ENCODE measurements around the gene COTL1. TPM values are rescaled to one million over a fixed set of nuclear protein-coding genes. Genes with fewer than 3 reads are reported as not detected.

Gene COTL1
- total RNA-seq, 2 experiments from 2014 or later = 664 to 677 TPM

GRCh38 chr16:84603140-84603816 lies 14.6 kb downstream of the COTL1 start:
- peak overlapping the region; percentile 56 for H3K4me3 Mint-ChIP-seq

DNA sequence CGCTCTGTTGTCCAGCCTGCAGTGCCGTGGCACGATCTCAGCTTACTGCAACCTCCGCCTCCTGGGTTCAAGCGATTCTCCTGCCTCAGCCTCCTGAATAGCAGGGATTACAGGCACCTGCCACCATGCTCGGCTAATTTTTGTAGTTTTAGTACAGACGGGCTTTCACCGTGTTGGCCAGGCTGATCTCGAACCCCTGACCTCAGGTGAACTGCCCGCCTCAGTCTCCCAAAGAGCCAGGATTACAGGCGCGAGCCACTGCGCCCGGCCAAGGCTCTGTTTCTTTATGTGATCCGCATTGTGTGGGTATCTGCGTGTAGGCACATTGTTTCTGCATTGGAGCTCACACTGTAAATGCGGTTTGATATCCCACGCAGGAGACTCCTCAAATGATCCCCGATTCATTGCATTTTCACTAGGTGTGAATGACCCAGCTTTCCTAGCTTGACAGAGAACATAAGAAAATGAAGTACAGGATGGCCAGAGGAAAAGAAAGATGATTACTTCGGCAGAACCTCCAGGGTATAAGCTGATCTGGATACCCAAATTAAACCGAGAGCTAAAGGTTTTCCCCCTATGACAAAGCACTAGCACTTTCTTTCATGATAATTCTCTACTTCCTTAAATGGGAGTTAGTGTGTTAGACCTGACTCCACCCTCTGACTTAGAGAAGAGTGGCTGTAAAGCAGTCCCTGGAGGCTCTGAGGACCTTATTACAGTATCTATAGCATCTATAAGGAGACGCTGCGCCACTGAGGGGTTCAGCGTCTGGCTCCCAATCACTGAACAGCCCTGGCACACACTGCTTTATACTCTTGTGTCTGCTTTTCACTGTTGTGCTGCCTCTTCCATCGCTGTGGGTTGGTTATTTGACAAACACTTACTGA lies 17.3 kb downstream of the COTL1 start:
- DNase-seq (peak; percentile 66), ATAC-seq (peak; percentile 60)
- TF ChIP-seq CTCF (IDR thresholded peaks at IDR 0.05) = no peak
- Mint-ChIP-seq H3K27me3 (no peaks in the 10 kb centered on the region), H3K9me3 (peaks cover 1% of the 10 kb centered on the region), H3K36me3 (ENCODE audit: low read depth) (peaks cover 65% of the 10 kb centered on the region), H3K4me3 (peak overlapping the region; percentile 83), H3K27ac (peak overlapping the region; percentile 100), H3K4me1 (ENCODE audit: low read depth) (peaks cover 92% of the 10 kb centered on the region)
- ChIA-PET POLR2A (interaction anchor here (0.9 to 7.9 kb wide), 14 partner anchors 8 to 94 kb away, joined by 3 to 94 read pairs (median 6); partner anchors contain the start of gene COTL1), CTCF (interaction anchor here (0.6 to 4.4 kb wide), 14 partner anchors 8 to 125 kb away, joined by 3 to 23 read pairs (median 6); partner anchors contain the start of gene MEAK7)
- intact Hi-C loops (cut with micrococcal nuclease) = loop anchor here (2.0 to 5.0 kb wide), 3 partner anchors 14 to 86 kb away; no protein-coding TSS in a partner anchor

More at GRCh38 chr16:84603140-84603816, 14.6 kb downstream of the COTL1 start:
- Mint-ChIP-seq H3K36me3 (ENCODE audit: low read depth) (peaks cover 66% of the 10 kb centered on the region), H3K9me3 (peaks cover 1% of the 10 kb centered on the region), H3K4me1 (ENCODE audit: low read depth) (peaks cover 93% of the 10 kb centered on the region), H3K27ac (peak overlapping the region; percentile 89), H3K27me3 (no peaks in the 10 kb centered on the region)
- peak; percentile 67 for DNase-seq
- ChIA-PET POLR2A (interaction anchor here (1.0 to 7.9 kb wide), 3 partner anchors 9 to 97 kb away, joined by 3 to 94 read pairs (median 9); partner anchors contain the start of gene COTL1), CTCF (interaction anchor here (0.9 to 4.4 kb wide), 4 partner anchors 17 to 97 kb away, joined by 3 to 23 read pairs (median 7); no protein-coding TSS in a partner anchor)
- no peak for ATAC-seq
- TF ChIP-seq CTCF (IDR thresholded peaks at IDR 0.05) = no peak
- intact Hi-C loops (cut with micrococcal nuclease) = loop anchor here (5.0 kb wide), 1 partner anchor 51 kb away; no protein-coding TSS in a partner anchor

- Mint-ChIP-seq H3K4me3 (peak overlapping the region; percentile 83), H3K9me3 (no peaks in the 10 kb centered on the region), H3K27ac (peak overlapping the region; percentile 100), H3K4me1 (ENCODE audit: low read depth) (peaks cover 92% of the 10 kb centered on the region), H3K27me3 (no peaks in the 10 kb centered on the region), H3K36me3 (ENCODE audit: low read depth) (peaks cover 66% of the 10 kb centered on the region)
- ChIA-PET POLR2A (interaction anchor here (0.6 to 7.9 kb wide), 15 partner anchors 9 to 92 kb away, joined by 3 to 94 read pairs (median 4); partner anchors contain the start of gene COTL1), CTCF (interaction anchor here (1.0 to 4.4 kb wide), 11 partner anchors 9 to 94 kb away, joined by 3 to 23 read pairs (median 9); partner anchors contain the start of gene MEAK7)
- DNase-seq (peak; percentile 93), ATAC-seq (peak; percentile 61)
- no peak for TF ChIP-seq CTCF (IDR thresholded peaks at IDR 0.05)
- intact Hi-C loops (cut with micrococcal nuclease) = loop anchor here (2.0 to 5.0 kb wide), 3 partner anchors 15 to 85 kb away; no protein-coding TSS in a partner anchor
These were observed 18.2 kb downstream of the COTL1 start for GRCh38 chr16:84599521-84600202.

DNA sequence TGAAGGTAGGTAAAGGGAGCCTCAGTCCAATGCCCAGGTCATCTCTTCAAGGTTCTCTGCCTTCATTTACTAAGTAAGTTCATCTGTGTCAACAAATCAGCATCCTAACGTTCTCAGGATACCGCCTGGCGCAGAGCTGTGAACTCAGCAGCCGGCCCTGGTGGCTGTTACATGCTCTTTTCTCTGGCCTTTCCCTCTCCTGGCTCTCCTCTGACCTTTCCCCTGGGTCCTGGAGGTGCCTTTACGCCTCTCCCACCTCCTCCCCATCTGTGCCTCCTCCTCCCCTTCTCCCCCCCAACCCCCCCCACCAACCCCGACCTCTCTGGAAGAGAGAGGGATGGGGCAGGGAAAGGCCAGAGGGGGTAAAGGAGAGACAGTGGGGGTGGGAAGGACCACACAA lies 19.5 kb downstream of the COTL1 start:
- CTCF ChIA-PET = interaction anchor here (0.7 to 1.7 kb wide), 8 partner anchors 8 to 129 kb away, joined by 3 to 7 read pairs (median 4); no protein-coding TSS in a partner anchor
- H3K27ac Mint-ChIP-seq = peak overlapping the region; percentile 100
- no peaks in the 10 kb centered on the region for H3K27me3 Mint-ChIP-seq
- peaks cover 70% of the 10 kb centered on the region for H3K36me3 Mint-ChIP-seq (ENCODE audit: low read depth)
- H3K9me3 Mint-ChIP-seq = no peaks in the 10 kb centered on the region
- ATAC-seq = no peak
- no peak for TF ChIP-seq CTCF (IDR thresholded peaks at IDR 0.05)
- DNase-seq = peak; percentile 55
- POLR2A ChIA-PET = interaction anchor here (1.1 to 7.9 kb wide), 6 partner anchors 8 to 87 kb away, joined by 3 to 94 read pairs (median 4); partner anchors contain the start of gene COTL1
- H3K4me1 Mint-ChIP-seq (ENCODE audit: low read depth) = peaks cover 94% of the 10 kb centered on the region
- intact Hi-C loops (cut with micrococcal nuclease) = no loop called here
- H3K4me3 Mint-ChIP-seq = peak overlapping the region; percentile 83
